Stomach (tissue), 9 donors: ENCODE data around the gene CDH18. TPM values are rescaled to one million over a fixed set of nuclear protein-coding genes. Genes with fewer than 3 reads are reported as not detected.

ENCODE experiments used
- DNase-seq, 2 donors: peaks; one replicate each; pipeline versions ENCODE4 v3.0.0 to v3.0.0-alpha.2; 2013 to 2019
- H3K27ac ChIP-seq, 5 donors: fragments of 200-600 bp in 4 of 5; sonication (generic) in 4 of 5; one replicate each; pipeline ENCODE4 v1.5.1; 2013 to 2019; ENCODE audit warnings: mild to moderate bottlenecking in 1 of 5, moderate library complexity in 1 of 5
- H3K27me3 ChIP-seq, 3 donors: fragments of 200-600 bp; sonication (generic); one replicate each; pipeline ENCODE4 v1.5.1; 2017 to 2019; ENCODE audit warnings: mixed run types in 1 of 3
- H3K36me3 ChIP-seq, 4 donors: fragments of 200-600 bp; sonication (generic); 1 replicate in 3 of 4; 2 replicates in 1 of 4; pipeline ENCODE4 v1.5.1; 2016 to 2019
- H3K4me1 ChIP-seq, 4 donors: fragments of 200-600 bp; sonication (generic); one replicate each; pipeline ENCODE4 v1.5.1; 2016 to 2019
- H3K4me3 ChIP-seq, 4 donors: fragments of 200-600 bp; sonication (generic) in 3 of 4; one replicate each; pipeline ENCODE4 v1.5.1; 2016 to 2019; ENCODE audit warnings: mild to moderate bottlenecking in 1 of 4
- H3K9me3 ChIP-seq, 4 donors: fragments of 200-600 bp; sonication (generic); one replicate each; pipeline ENCODE4 v1.5.1; 2016 to 2019
- CTCF ChIP-seq, 7 experiments: fragments of 450-650 bp in 4 of 7; fragments of 200-600 bp in 3 of 7; sonication (generic) in 3 of 7; IDR thresholded peaks; one replicate each; pipeline ENCODE4 v1.5.1; 2016 to 2019; ENCODE audit warnings: antibody characterized with exemption in 7 of 7, control low read depth in 2 of 7, mild to moderate bottlenecking in 1 of 7
- EP300 ChIP-seq: sonication (generic); formaldehyde crosslinking; IDR thresholded peaks from one replicate; pipeline ENCODE4 v1.6.1; 2017; ENCODE audit warnings: antibody characterized with exemption
- POLR2A ChIP-seq, 4 donors: fragments of 450-650 bp; IDR thresholded peaks; one replicate each; pipeline ENCODE4 v1.6.1; 2016; ENCODE audit warnings: antibody characterized with exemption in 4 of 4, control low read depth in 2 of 4, mild to moderate bottlenecking in 1 of 4, moderate library complexity in 1 of 4
- POLR2AphosphoS5 ChIP-seq, 3 donors: sonication (generic); formaldehyde crosslinking; IDR thresholded peaks; one replicate each; pipeline ENCODE4 v1.6.1; 2016; ENCODE audit warnings: antibody characterized with exemption in 3 of 3
- WGBS, 5 donors: extraction: QIAGEN DNeasy Blood & Tissue Kit in 3 of 5; methylation state at CpG; one replicate each; pipeline versions ENCODE4 v1.1.5 to v1.1.7; 2013 to 2018; 5-methylcytosine and 5-hydroxymethylcytosine counted together
- intact Hi-C: fragments of 100-400 bp; cut with DNase I; formaldehyde crosslinking; loops from one replicate; pipeline ENCODE4 v1.15.1; 2023; ENCODE audit warnings: low total_unique reads
- polyA plus RNA-seq, 3 donors: library from polyadenylated mRNA; stranded (reverse); fragments of 200-250 nt; gene quantifications; one replicate each; pipeline ENCODE4 v1.2.3, GENCODE V29; 2013
- total RNA-seq, 5 donors: library from RNA; depleted of rRNA; stranded (reverse); fragments of >200 nt; gene quantifications; one replicate each; pipeline versions ENCODE4 v1.1.0 to v1.2.3, GENCODE V29; 2014 to 2016
- donor health status: healthy with polysubstance abuse.
- donor health status: Bipolar disorder and iron deficiency.
- donor health status: healthy.

Gene CDH18
- total and polyA plus RNA-seq, 8 donors: 0.05 to 0.92 TPM; not detected in 6

GRCh38 chr5:19950897-19951296 is 37.1 kb downstream of the CDH18 start:
- intact Hi-C loops: no loop called here
- TF ChIP-seq EP300: no peak
- no peak for TF ChIP-seq CTCF (IDR thresholded peaks at IDR 0.05)
- no peak for TF ChIP-seq POLR2AphosphoS5 (IDR thresholded peaks at IDR 0.05)
- no peak for TF ChIP-seq POLR2A (IDR thresholded peaks at IDR 0.05)
- no peaks in the 10 kb centered on the region for H3K27me3 ChIP-seq
- no peaks in the 10 kb centered on the region for H3K4me1 ChIP-seq
- H3K4me3 ChIP-seq: no peak overlapping the region
- no peak overlapping the region for H3K27ac ChIP-seq
- H3K9me3 ChIP-seq: no peaks in the 10 kb centered on the region
- no peak for DNase-seq
- no peaks in the 10 kb centered on the region for H3K36me3 ChIP-seq

GRCh38 chr5:19940192-19940591 is 47.8 kb downstream of the CDH18 start:
- WGBS, 5 donors: 77 to 86% (median 82%) methylated on average over 1 of the region's 1 CpG
- Histone ChIP-seq H3K27me3 (no peaks in the 10 kb centered on the region), H3K36me3 (no peaks in the 10 kb centered on the region), H3K4me1 (no peaks in the 10 kb centered on the region), H3K27ac (no peak overlapping the region), H3K4me3 (no peak overlapping the region), H3K9me3 (no peaks in the 10 kb centered on the region)
- no peak for TF ChIP-seq POLR2A (IDR thresholded peaks at IDR 0.05)
- TF ChIP-seq EP300: no peak
- no peak for TF ChIP-seq POLR2AphosphoS5 (IDR thresholded peaks at IDR 0.05)
- no peak for TF ChIP-seq CTCF (IDR thresholded peaks at IDR 0.05)
- intact Hi-C loops: no loop called here
- DNase-seq: no peak

- no peaks in the 10 kb centered on the region for H3K9me3 ChIP-seq
- H3K4me1 ChIP-seq: peaks cover 0 to 3% (median 0%) of the 10 kb centered on the region in 4 donors
- no peak overlapping the region for H3K4me3 ChIP-seq
- WGBS, 5 donors: 61 to 68% (median 64%) methylated on average over 5 of the region's 5 CpGs
- H3K27me3 ChIP-seq: no peaks in the 10 kb centered on the region
- H3K36me3 ChIP-seq: no peaks in the 10 kb centered on the region
- intact Hi-C loops: no loop called here
- TF ChIP-seq CTCF (IDR thresholded peaks at IDR 0.05) (no peak), POLR2A (IDR thresholded peaks at IDR 0.05) (no peak), EP300 (no peak), POLR2AphosphoS5 (IDR thresholded peaks at IDR 0.05) (no peak)
- H3K27ac ChIP-seq: no peak overlapping the region
- DNase-seq: no peak
Observed at GRCh38 chr5:19930451-19930850, 57.5 kb downstream of the CDH18 start.

- 61 to 86% (median 77%) methylated on average over 3 of the region's 3 CpGs for WGBS, 5 donors
- intact Hi-C loops: no loop called here
- Histone ChIP-seq H3K4me1 (peaks cover 0 to 3% (median 0%) of the 10 kb centered on the region in 4 donors), H3K27me3 (no peaks in the 10 kb centered on the region), H3K9me3 (no peaks in the 10 kb centered on the region), H3K36me3 (no peaks in the 10 kb centered on the region), H3K4me3 (no peak overlapping the region), H3K27ac (no peak overlapping the region)
- no peak for DNase-seq
- no peak for TF ChIP-seq POLR2A (IDR thresholded peaks at IDR 0.05)
- no peak for TF ChIP-seq POLR2AphosphoS5 (IDR thresholded peaks at IDR 0.05)
- no peak for TF ChIP-seq EP300
Observed at GRCh38 chr5:19928562-19929421, 59.2 kb downstream of the CDH18 start.

GRCh38 chr5:19927919-19928318 is 60.1 kb downstream of the CDH18 start:
- Histone ChIP-seq H3K36me3 (no peaks in the 10 kb centered on the region), H3K27ac (no peak overlapping the region), H3K27me3 (no peaks in the 10 kb centered on the region), H3K4me1 (peaks cover 0 to 3% (median 0%) of the 10 kb centered on the region in 4 donors), H3K9me3 (no peaks in the 10 kb centered on the region), H3K4me3 (no peak overlapping the region)
- TF ChIP-seq POLR2A (IDR thresholded peaks at IDR 0.05) (no peak), EP300 (no peak), POLR2AphosphoS5 (IDR thresholded peaks at IDR 0.05) (no peak), CTCF (IDR thresholded peaks at IDR 0.05) (no peak)
- peak in 1 of 2 donors; percentile 11 for DNase-seq
- WGBS, 5 donors: 38 to 52% (median 44%) methylated on average over 3 of the region's 3 CpGs
- intact Hi-C loops: no loop called here
